T-cell (primary cell): ENCODE measurements around the gene MANEA. TPM values are rescaled to one million over a fixed set of nuclear protein-coding genes. Genes with fewer than 3 reads are reported as not detected.
"Not testable (repeated sequence)": the region's sequence is repeated elsewhere in the genome, so short reads cannot be mapped to it uniquely, and the experiment has no call there.

ENCODE experiments used
- ATAC-seq, 4 experiments: fragments of 200-7000 bp in 3 of 4; fragments of 150-1000 bp in 1 of 4; cut with Tn5 transposase; replicated peaks in 1 of 4; 1 replicate in 3 of 4; 2 replicates in 1 of 4; pipeline ENCODE4 v1.10.0; 2021; ENCODE audit warnings: moderate library complexity in 3 of 4, mild to moderate bottlenecking in 2 of 4, moderate number of reproducible peaks in 1 of 4
- CTCF ChIA-PET, 2 donors: fragments of 300-600 bp; sonication (Branson Sonifier 250); formaldehyde crosslinking; loops; one replicate each; lab custom pipeline; 2022; ENCODE audit warnings: antibody characterized with exemption in 2 of 2; lab: Charles Lee
- POLR2A ChIA-PET, 2 donors: fragments of 300-600 bp; sonication (Branson Sonifier 250); formaldehyde crosslinking; loops; one replicate each; lab custom pipeline; 2022; ENCODE audit warnings: antibody characterized with exemption in 2 of 2; lab: Charles Lee
- DNase-seq, 35 experiments: peaks; one replicate each; pipeline versions ENCODE4 v3.0.0 to v3.0.0-alpha.2; 2013 to 2023
- H3K27ac ChIP-seq: one replicate; pipeline ENCODE4 v1.5.1; 2013; ENCODE audit warnings: low read length
- H3K27me3 ChIP-seq, 2 experiments: replicated peaks in 1 of 2; 1 replicate in 1 of 2; 2 replicates in 1 of 2; pipeline versions ENCODE4 v1.6.1 to v1.7.0; 2013; ENCODE audit warnings: low read length in 1 of 2, mixed read lengths in 1 of 2; ENCODE audit not compliant: control insufficient read depth in 2 of 2, insufficient read depth in 2 of 2; ENCODE audit errors: extremely low read depth in 1 of 2
- H3K36me3 ChIP-seq, 2 donors: 1 replicate in 1 of 2; 2 replicates in 1 of 2; pipeline versions ENCODE4 v1.6.1 to v1.7.0; 2013; ENCODE audit warnings: low read length in 1 of 2; ENCODE audit not compliant: control insufficient read depth in 2 of 2, insufficient read depth in 1 of 2; ENCODE audit errors: extremely low read depth in 1 of 2
- H3K4me1 ChIP-seq, 2 experiments: 1 replicate in 1 of 2; 2 replicates in 1 of 2; pipeline versions ENCODE4 v1.6.1 to v1.7.0; 2013; ENCODE audit warnings: low read length in 2 of 2, mixed read lengths in 1 of 2; ENCODE audit not compliant: insufficient read depth in 2 of 2, control insufficient read depth in 1 of 2; ENCODE audit errors: extremely low read depth in 1 of 2
- H3K4me3 ChIP-seq, 2 donors: 1 replicate in 1 of 2; 2 replicates in 1 of 2; pipeline versions ENCODE4 v1.5.1 to v1.7.0; 2013; ENCODE audit warnings: mild to moderate bottlenecking in 2 of 2, low read length in 1 of 2, moderate library complexity in 1 of 2; ENCODE audit not compliant: control insufficient read depth in 1 of 2; ENCODE audit errors: extremely low read depth in 1 of 2
- H3K9me3 ChIP-seq: 2 replicates; pipeline ENCODE4 v1.7.0; 2013
- H3K27ac Mint-ChIP-seq, 2 donors: one replicate each; pipeline ENCODE4 v1.8.0; 2020 to 2021; ENCODE audit warnings: mild to moderate bottlenecking in 2 of 2, mixed read lengths in 2 of 2
- H3K27me3 Mint-ChIP-seq, 2 donors: one replicate each; pipeline ENCODE4 v1.8.0; 2021 to 2022; ENCODE audit warnings: mixed read lengths in 2 of 2
- H3K36me3 Mint-ChIP-seq: one replicate; pipeline ENCODE4 v1.8.0; 2021; ENCODE audit warnings: mixed read lengths
- H3K4me1 Mint-ChIP-seq, 3 donors: one replicate each; pipeline ENCODE4 v1.8.0; 2020 to 2022; ENCODE audit warnings: mixed read lengths in 3 of 3, mild to moderate bottlenecking in 1 of 3
- H3K4me3 Mint-ChIP-seq, 3 donors: one replicate each; pipeline ENCODE4 v1.8.0; 2020 to 2022; ENCODE audit warnings: mild to moderate bottlenecking in 3 of 3, mixed read lengths in 3 of 3, moderate library complexity in 3 of 3
- H3K9me3 Mint-ChIP-seq, 3 donors: one replicate each; pipeline ENCODE4 v1.8.0; 2020 to 2022; ENCODE audit warnings: mixed read lengths in 3 of 3
- WGBS: methylation state at CpG from one replicate; pipeline ENCODE4 v1.1.5; 2013; ENCODE audit warnings: missing lambda C conversion rate; ENCODE audit not compliant: insufficient coverage; 5-methylcytosine and 5-hydroxymethylcytosine counted together
- total RNA-seq, 35 experiments: library from RNA in 6 of 35; stranded (reverse) in 6 of 35; fragments of 120-200 nt in 1 of 35; gene quantifications; one replicate each; pipeline versions ENCODE4 v1.2.1 to v1.2.4 and lab custom pipeline; 2013 to 2026

The MANEA gene
- total RNA-seq, 5 donors from 2014 or later (not counting 1 experiment from before 2014, with no cell fraction given), result 6.1 to 12.7 (median 8.9) TPM

GRCh38 chr6:95560956-95561355 is 16.4 kb upstream of the MANEA start:
- H3K9me3 ChIP-seq, H3K27ac ChIP-seq, H3K4me3 ChIP-seq, H3K4me3 Mint-ChIP-seq, H3K4me1 ChIP-seq, POLR2A ChIA-PET, CTCF ChIA-PET, H3K4me1 Mint-ChIP-seq, H3K36me3 ChIP-seq, ATAC-seq, DNase-seq, H3K27ac Mint-ChIP-seq, H3K27me3 Mint-ChIP-seq, H3K27me3 ChIP-seq, H3K9me3 Mint-ChIP-seq: not testable (repeated sequence)
- WGBS, result 94% methylated on average over 3 of the region's 5 CpGs
- peaks cover 25% of the 10 kb centered on the region for H3K36me3 Mint-ChIP-seq

GRCh38 chr6:95569560-95569959 is 7.8 kb upstream of the MANEA start:
- Histone ChIP-seq H3K27me3 (no peaks in the 10 kb centered on the region), H3K27ac (no peak overlapping the region), H3K9me3 (no peaks in the 10 kb centered on the region), H3K36me3 (no peaks in the 10 kb centered on the region), H3K4me1 (peaks cover 0 to 7% of the 10 kb centered on the region in 2 experiments), H3K4me3 (no peak overlapping the region)
- ATAC-seq (no peak), DNase-seq (no peak)
- ChIA-PET POLR2A (no interaction called here), CTCF (no interaction called here)
- H3K27me3 Mint-ChIP-seq, result no peaks in the 10 kb centered on the region
- no peak overlapping the region for H3K27ac Mint-ChIP-seq
- peaks cover 8% of the 10 kb centered on the region for H3K36me3 Mint-ChIP-seq
- H3K9me3 Mint-ChIP-seq, result no peaks in the 10 kb centered on the region
- no peak overlapping the region for H3K4me3 Mint-ChIP-seq
- 100% methylated on average over 3 of the region's 5 CpGs for WGBS
- H3K4me1 Mint-ChIP-seq, result peaks cover 31 to 38% (median 31%) of the 10 kb centered on the region in 3 donors

- Mint-ChIP-seq H3K27ac (no peak overlapping the region), H3K4me3 (no peak overlapping the region), H3K27me3 (no peaks in the 10 kb centered on the region), H3K36me3 (peaks cover 8% of the 10 kb centered on the region), H3K9me3 (no peaks in the 10 kb centered on the region), H3K4me1 (peaks cover 44 to 51% (median 47%) of the 10 kb centered on the region in 3 donors)
- WGBS, result no CpG with 5 or more reads among the region's 2 CpGs
- DNase-seq (no peak), ATAC-seq (no peak)
- ChIA-PET POLR2A (no interaction called here), CTCF (no interaction called here)
- Histone ChIP-seq H3K36me3 (no peaks in the 10 kb centered on the region), H3K27ac (no peak overlapping the region), H3K9me3 (no peaks in the 10 kb centered on the region), H3K4me1 (peaks cover 0 to 20% of the 10 kb centered on the region in 2 experiments), H3K4me3 (no peak overlapping the region), H3K27me3 (no peaks in the 10 kb centered on the region)
Measured at GRCh38 chr6:95572098-95572497, 5.2 kb upstream of the MANEA start.

GRCh38 chr6:95574811-95575210 is 2.5 kb upstream of the MANEA start:
- peaks cover 4% of the 10 kb centered on the region for H3K36me3 Mint-ChIP-seq
- no peaks in the 10 kb centered on the region for H3K27me3 Mint-ChIP-seq
- Histone ChIP-seq H3K4me3 (no peak overlapping the region), H3K36me3 (no peaks in the 10 kb centered on the region), H3K9me3 (no peaks in the 10 kb centered on the region), H3K27me3 (no peaks in the 10 kb centered on the region), H3K27ac (no peak overlapping the region), H3K4me1 (peaks cover 11 to 25% of the 10 kb centered on the region in 2 experiments)
- ATAC-seq (no peak), DNase-seq (no peak)
- POLR2A ChIA-PET, result no interaction called here
- H3K4me1 Mint-ChIP-seq, result peaks cover 58 to 70% (median 67%) of the 10 kb centered on the region in 3 donors
- CTCF ChIA-PET, result no interaction called here
- H3K4me3 Mint-ChIP-seq, result peak overlapping the region in 2 of 3 donors; percentile 88 to 97
- H3K9me3 Mint-ChIP-seq, result no peaks in the 10 kb centered on the region
- no peak overlapping the region for H3K27ac Mint-ChIP-seq

GRCh38 chr6:95576218-95576997 is 927 bp upstream of the MANEA start:
- WGBS, result no CpG with 5 or more reads among the region's 5 CpGs
- peak in 2 of 4 experiments; percentile 12 to 21 for ATAC-seq
- DNase-seq, result peak in 1 of 35 experiments; percentile 44
- no peaks in the 10 kb centered on the region for H3K9me3 ChIP-seq
- Mint-ChIP-seq H3K36me3 (peaks cover 5% of the 10 kb centered on the region), H3K27me3 (no peaks in the 10 kb centered on the region), H3K27ac (peak overlapping the region; percentile 99), H3K4me3 (peak overlapping the region; percentile 88 to 98 (median 97)), H3K9me3 (no peaks in the 10 kb centered on the region), H3K4me1 (peaks cover 58 to 71% (median 70%) of the 10 kb centered on the region in 3 donors)
- CTCF ChIA-PET, result no interaction called here
- H3K4me3 ChIP-seq, result peak overlapping the region; percentile 78 to 93
- H3K27ac ChIP-seq, result peak overlapping the region; percentile 92
- H3K27me3 ChIP-seq, result no peaks in the 10 kb centered on the region
- peaks cover 11 to 23% of the 10 kb centered on the region in 2 experiments for H3K4me1 ChIP-seq
- POLR2A ChIA-PET, result interaction anchor here (0.6 to 1.6 kb wide), 3 partner anchors 10 to 946 kb away, joined by 3 to 6 read pairs (median 4); no protein-coding TSS in a partner anchor
- H3K36me3 ChIP-seq, result no peaks in the 10 kb centered on the region

GRCh38 chr6:95576998-95577303 is 384 bp upstream of the MANEA start:
- POLR2A ChIA-PET, result interaction anchor here in 1 of 2 donors (1.2 to 1.6 kb wide), 2 partner anchors 10 to 945 kb away, joined by 3 to 6 read pairs; no protein-coding TSS in a partner anchor
- no peaks in the 10 kb centered on the region for H3K9me3 Mint-ChIP-seq
- H3K4me1 ChIP-seq, result peaks cover 11 to 23% of the 10 kb centered on the region in 2 experiments
- H3K4me3 Mint-ChIP-seq, result peak overlapping the region; percentile 88 to 98 (median 97)
- no peaks in the 10 kb centered on the region for H3K9me3 ChIP-seq
- H3K27me3 Mint-ChIP-seq, result no peaks in the 10 kb centered on the region
- H3K36me3 Mint-ChIP-seq, result peaks cover 5% of the 10 kb centered on the region
- 0% methylated on average over 2 of the region's 3 CpGs for WGBS
- ATAC-seq (no peak), DNase-seq (no peak)
- H3K4me1 Mint-ChIP-seq, result peaks cover 52 to 68% (median 66%) of the 10 kb centered on the region in 3 donors
- peak overlapping the region; percentile 99 for H3K27ac Mint-ChIP-seq
- no peaks in the 10 kb centered on the region for H3K36me3 ChIP-seq
- CTCF ChIA-PET, result no interaction called here
- H3K4me3 ChIP-seq, result peak overlapping the region; percentile 78 to 93
- peak overlapping the region; percentile 92 for H3K27ac ChIP-seq
- no peaks in the 10 kb centered on the region for H3K27me3 ChIP-seq
